SU-DHL-6 (cell line): ENCODE data around the gene PSMG2.
"Not testable (repeated sequence)": the region's sequence is repeated elsewhere in the genome, so short reads cannot be mapped to it uniquely, and the experiment has no call there.

ENCODE experiments used
- EZH2phosphoT487 ChIP-seq: fragments of 200-600 bp; sonication (generic), shearing (Covaris generic); conservative IDR thresholded peaks from 2 replicates; pipeline ENCODE4 v1.6.1; 2018; ENCODE audit warnings: mild to moderate bottlenecking, antibody characterized with exemption, low read length, moderate library complexity, mixed read lengths
- TF ChIP-seq, protein P1 (sequence below): fragments of 200-600 bp; sonication (generic); IDR thresholded peaks from one replicate; pipeline ENCODE4 v1.5.1; 2017; ENCODE audit warnings: antibody characterized with exemption, mild to moderate bottlenecking, low read length, moderate library complexity; ENCODE audit not compliant: insufficient read depth, poor library complexity, severe bottlenecking

DNA sequence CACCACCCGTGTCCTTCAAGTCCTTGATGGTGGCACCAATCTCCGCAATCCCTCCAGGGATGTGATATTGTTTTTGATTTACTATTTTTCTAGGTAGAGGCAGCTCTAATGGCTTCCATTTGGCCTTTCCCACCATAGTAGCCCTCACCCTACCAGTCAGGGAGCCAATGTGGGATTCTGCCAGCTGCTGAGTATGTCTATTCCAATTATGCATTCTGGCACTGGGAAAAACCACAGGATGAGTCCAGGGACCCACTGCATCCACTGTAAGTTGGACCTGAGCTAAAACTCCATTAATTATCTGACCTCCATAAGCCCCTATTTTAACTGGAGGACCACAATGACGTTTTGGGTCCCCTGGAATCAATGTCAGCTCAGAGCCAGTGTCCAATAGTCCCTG lies 55.7 kb downstream of the PSMG2 start:
- TF ChIP-seq, protein P1, sequence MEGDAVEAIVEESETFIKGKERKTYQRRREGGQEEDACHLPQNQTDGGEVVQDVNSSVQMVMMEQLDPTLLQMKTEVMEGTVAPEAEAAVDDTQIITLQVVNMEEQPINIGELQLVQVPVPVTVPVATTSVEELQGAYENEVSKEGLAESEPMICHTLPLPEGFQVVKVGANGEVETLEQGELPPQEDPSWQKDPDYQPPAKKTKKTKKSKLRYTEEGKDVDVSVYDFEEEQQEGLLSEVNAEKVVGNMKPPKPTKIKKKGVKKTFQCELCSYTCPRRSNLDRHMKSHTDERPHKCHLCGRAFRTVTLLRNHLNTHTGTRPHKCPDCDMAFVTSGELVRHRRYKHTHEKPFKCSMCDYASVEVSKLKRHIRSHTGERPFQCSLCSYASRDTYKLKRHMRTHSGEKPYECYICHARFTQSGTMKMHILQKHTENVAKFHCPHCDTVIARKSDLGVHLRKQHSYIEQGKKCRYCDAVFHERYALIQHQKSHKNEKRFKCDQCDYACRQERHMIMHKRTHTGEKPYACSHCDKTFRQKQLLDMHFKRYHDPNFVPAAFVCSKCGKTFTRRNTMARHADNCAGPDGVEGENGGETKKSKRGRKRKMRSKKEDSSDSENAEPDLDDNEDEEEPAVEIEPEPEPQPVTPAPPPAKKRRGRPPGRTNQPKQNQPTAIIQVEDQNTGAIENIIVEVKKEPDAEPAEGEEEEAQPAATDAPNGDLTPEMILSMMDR = not testable (repeated sequence)
- TF ChIP-seq EZH2phosphoT487 = not testable (repeated sequence)
